NCI-H748 treated with DMSO at 0.1 percent for 48 hours (cell line): ENCODE data around the gene CNOT6.

ENCODE experiments used
- DNase-seq: peaks from one replicate; lab custom pipeline; 2025; lab: John Stamatoyannopoulos, UW

Gene CNOT6

GRCh38 chr5:180619563-180619915 is 125.4 kb downstream of the CNOT6 start:
- no peak for DNase-seq

- DNase-seq = no peak
These were observed 125.8 kb downstream of the CNOT6 start for GRCh38 chr5:180620014-180620413.

GRCh38 chr5:180621311-180621710 is 127.1 kb downstream of the CNOT6 start:
- no peak for DNase-seq

GRCh38 chr5:180622910-180623309 is 128.7 kb downstream of the CNOT6 start:
- no peak for DNase-seq

GRCh38 chr5:180623411-180623834 is 129.2 kb downstream of the CNOT6 start:
- DNase-seq = no peak

GRCh38 chr5:180623844-180624243 is 129.7 kb downstream of the CNOT6 start:
- no peak for DNase-seq

GRCh38 chr5:180624587-180624986 is 130.4 kb downstream of the CNOT6 start:
- DNase-seq = no peak

GRCh38 chr5:180625125-180625790 is 131.1 kb downstream of the CNOT6 start:
- DNase-seq = no peak

GRCh38 chr5:180625791-180626660 is 131.8 kb downstream of the CNOT6 start:
- no peak for DNase-seq

- DNase-seq = no peak
These were observed 132.6 kb downstream of the CNOT6 start for GRCh38 chr5:180626661-180627385.

- DNase-seq = no peak
These were observed 133.4 kb downstream of the CNOT6 start for GRCh38 chr5:180627386-180628120.
